GM12878 (cell line): ENCODE data around the gene CRHBP. TPM values are rescaled to one million over a fixed set of nuclear protein-coding genes. Genes with fewer than 3 reads are reported as not detected.

Source experiments
- ATAC-seq: fragments of 200-7000 bp; cut with Tn5 transposase; 3 replicates; pipeline ENCODE4 v1.9.1; 2020; ENCODE audit warnings: mild to moderate bottlenecking, moderate library complexity
- BruUV-seq: library from RNA; stranded (reverse); fragments of 400-500 nt; replicated peaks from 2 replicates; lab custom pipeline; 2021; lab: Mats Ljungman, UMichigan
- CTCF ChIA-PET: fragments of 300-600 bp; sonication (Branson Sonifier 250); formaldehyde crosslinking; extraction: SDS; loops from one replicate; lab custom pipeline; 2021; ENCODE audit warnings: inconsistent platforms; lab: Yijun Ruan, JAX
- POLR2A ChIA-PET: fragments of 350-600 bp; formaldehyde crosslinking; extraction: SDS; loops from one replicate; lab custom pipeline; 2021; ENCODE audit warnings: inconsistent platforms; lab: Charles Lee
- RAD21 ChIA-PET: fragments of 300-600 bp; sonication (Branson Sonifier 250); formaldehyde crosslinking; loops from one replicate; lab custom pipeline; 2023; ENCODE audit warnings: antibody characterized with exemption; ENCODE audit not compliant: unreplicated experiment; lab: Charles Lee
- SMC1A ChIA-PET: fragments of 300-600 bp; sonication (Branson Sonifier 250); formaldehyde crosslinking; loops from one replicate; lab custom pipeline; 2023; ENCODE audit not compliant: unreplicated experiment, uncharacterized antibody; lab: Charles Lee
- DNase-seq: peaks from one replicate; pipeline ENCODE4 v3.0.0-alpha.2; 2011; ENCODE audit warnings: low read depth, low spot score
- FAIRE-seq: peaks from 3 replicates; lab custom pipeline; 2011; peaks lifted over from hg19 to GRCh38; lab: Jason Lieb, UNC
- H2AFZ ChIP-seq: 2 replicates; pipeline ENCODE4 v1.6.0; 2011; ENCODE audit warnings: low read depth, low read length, control low read depth; ENCODE audit not compliant: control insufficient read depth
- H3K27ac ChIP-seq: 2 replicates; pipeline ENCODE4 v1.5.1; 2011; ENCODE audit warnings: control low read depth; ENCODE audit not compliant: control insufficient read depth, insufficient read depth
- H3K27me3 ChIP-seq, 2 experiments: replicated peaks in 1 of 2; 2 replicates each; pipeline versions ENCODE4 v1.6.0 to v1.6.1; 2011; ENCODE audit warnings: low read length in 1 of 2; ENCODE audit not compliant: control insufficient read depth in 2 of 2, insufficient read depth in 2 of 2
- H3K36me3 ChIP-seq, 2 experiments: 2 replicates each; pipeline ENCODE4 v1.5.1; 2011; ENCODE audit warnings: low read length in 1 of 2; ENCODE audit not compliant: control insufficient read depth in 2 of 2, insufficient read depth in 2 of 2
- H3K4me1 ChIP-seq: 2 replicates; pipeline ENCODE4 v1.6.1; 2011; ENCODE audit warnings: mild to moderate bottlenecking, low read length, moderate library complexity, mixed read lengths; ENCODE audit not compliant: control insufficient read depth, insufficient read depth
- H3K4me2 ChIP-seq: 2 replicates; pipeline ENCODE4 v1.6.0; 2011; ENCODE audit warnings: control low read depth; ENCODE audit not compliant: control insufficient read depth, insufficient read depth
- H3K4me3 ChIP-seq: fragments of 200-600 bp; sonication (generic); 2 replicates; pipeline ENCODE4 v1.5.1; 2016
- H3K79me2 ChIP-seq: 2 replicates; pipeline ENCODE4 v1.6.0; 2011; ENCODE audit warnings: low read length; ENCODE audit not compliant: control insufficient read depth, insufficient read depth
- H3K9ac ChIP-seq: 2 replicates; pipeline ENCODE4 v1.8.0; 2011; ENCODE audit warnings: low read length, control low read depth, mixed read lengths; ENCODE audit not compliant: control insufficient read depth, insufficient read depth
- H3K9me3 ChIP-seq: replicated peaks from 3 replicates; pipeline ENCODE4 v1.5.1; 2011; ENCODE audit warnings: mild to moderate bottlenecking, low read length; ENCODE audit not compliant: control insufficient read depth, insufficient read depth
- H4K20me1 ChIP-seq: 2 replicates; pipeline ENCODE4 v1.6.0; 2011; ENCODE audit not compliant: control insufficient read depth, insufficient read depth
- BACH1 ChIP-seq: fragments of 450-650 bp; IDR thresholded peaks from 2 replicates; pipeline ENCODE4 v1.6.1; 2017; ENCODE audit warnings: mild to moderate bottlenecking, borderline replicate concordance
- CBFB ChIP-seq: IDR thresholded peaks from 2 replicates; pipeline ENCODE4 v1.6.1; 2016; ENCODE audit warnings: antibody characterized with exemption, low read depth
- CREB1 ChIP-seq: IDR thresholded peaks from 2 replicates; pipeline ENCODE4 v1.6.1; 2012; ENCODE audit warnings: low read depth, mild to moderate bottlenecking, inconsistent platforms
- CREM ChIP-seq: IDR thresholded peaks from 2 replicates; pipeline ENCODE4 v1.6.1; 2014; ENCODE audit warnings: antibody characterized with exemption, low read depth
- E2F4 ChIP-seq: IDR thresholded peaks from 2 replicates; pipeline ENCODE4 v1.6.1; 2012; ENCODE audit warnings: low read depth, low read length, improper control_type of control experiment
- EGR1 ChIP-seq, 2 experiments: IDR thresholded peaks; 1 replicate in 1 of 2; 2 replicates in 1 of 2; pipeline ENCODE4 v1.6.1; 2011 to 2012; ENCODE audit warnings: low read depth in 2 of 2, low read length in 2 of 2, borderline replicate concordance in 1 of 2, mild to moderate bottlenecking in 1 of 2, moderate library complexity in 1 of 2
- FOXK2 ChIP-seq: fragments of 450-650 bp; IDR thresholded peaks from 2 replicates; pipeline ENCODE4 v1.6.1; 2017; ENCODE audit warnings: mild to moderate bottlenecking, moderate library complexity
- GATAD2B ChIP-seq: fragments of 450-650 bp; conservative IDR thresholded peaks from 2 replicates; pipeline ENCODE4 v1.6.1; 2017; ENCODE audit warnings: low read depth, mild to moderate bottlenecking, moderate library complexity
- HDAC2 ChIP-seq: fragments of 200-600 bp; sonication (generic); IDR thresholded peaks from 2 replicates; pipeline ENCODE4 v1.6.1; 2017
- NRF1 ChIP-seq: conservative IDR thresholded peaks from 2 replicates; pipeline ENCODE4 v1.6.1; 2011; ENCODE audit warnings: mild to moderate bottlenecking, low read depth, low read length, improper control_type of control experiment
- PAX5 ChIP-seq: IDR thresholded peaks from 2 replicates; pipeline ENCODE4 v1.6.1; 2011; ENCODE audit warnings: low read depth, low read length, borderline replicate concordance
- RB1 ChIP-seq: fragments of 450-650 bp; formaldehyde crosslinking; IDR thresholded peaks from 2 replicates; pipeline ENCODE4 v1.6.1; 2017; ENCODE audit warnings: mild to moderate bottlenecking, borderline replicate concordance
- RCOR1 ChIP-seq: conservative IDR thresholded peaks from 2 replicates; pipeline ENCODE4 v1.6.1; 2012; ENCODE audit warnings: low read depth, low read length, improper control_type of control experiment
- REST ChIP-seq: IDR thresholded peaks from 2 replicates; pipeline ENCODE4 v1.6.1; 2012; ENCODE audit warnings: mild to moderate bottlenecking, low read depth, low read length
- SMAD5 ChIP-seq: IDR thresholded peaks from 2 replicates; pipeline ENCODE4 v1.6.1; 2016; ENCODE audit warnings: antibody characterized with exemption, low read depth
- SREBF1 ChIP-seq: IDR thresholded peaks from 2 replicates; pipeline ENCODE4 v1.6.1; 2012; ENCODE audit warnings: mild to moderate bottlenecking, low read length
- SUPT20H ChIP-seq: IDR thresholded peaks from 2 replicates; pipeline ENCODE4 v1.6.1; 2011; ENCODE audit warnings: low read depth, mild to moderate bottlenecking, low read length, moderate library complexity, borderline replicate concordance; ENCODE audit not compliant: control insufficient read depth
- USF2 ChIP-seq: IDR thresholded peaks from 2 replicates; pipeline ENCODE4 v1.6.1; 2011; ENCODE audit warnings: low read depth, low read length, improper control_type of control experiment, borderline replicate concordance
- ZNF274 ChIP-seq: IDR thresholded peaks from one replicate; pipeline ENCODE4 v1.8.0; 2011; ENCODE audit not compliant: insufficient read length, insufficient read depth
- ZZZ3 ChIP-seq: IDR thresholded peaks from 2 replicates; pipeline ENCODE4 v1.6.1; 2011; ENCODE audit warnings: low read depth; ENCODE audit not compliant: control insufficient read depth, insufficient read length
- WGBS: methylation state at CpG from one replicate; pipeline ENCODE4 v1.1.6; 2016; ENCODE audit warnings: low lambda C conversion rate; ENCODE audit not compliant: insufficient replicate concordance, insufficient coverage; ENCODE audit errors: missing lambda C conversion rate; 5-methylcytosine and 5-hydroxymethylcytosine counted together
- in situ Hi-C: fragments of 300-500 bp; cut with MboI; formaldehyde crosslinking; loops from 9 replicates; pipeline ENCODE4 v1.14.3; 2018; ENCODE audit warnings: mixed read lengths
- intact Hi-C: fragments of 100-400 bp; cut with micrococcal nuclease; formaldehyde crosslinking; loops from one replicate; pipeline ENCODE4 v1.14.2; 2022; ENCODE audit not compliant: unreplicated experiment
- polyA plus RNA-seq, 11 experiments: library from polyadenylated mRNA; depleted of rRNA in 4 of 11; unstranded in 6 of 11; stranded (reverse) in 5 of 11; fragments of >200 nt; fragmentation: Nextera tagmentation in 4 of 11; fragmentation: Illumina TruSeq in 1 of 11; extraction: Ambion mirVana in 4 of 11; extraction: Trizol in 1 of 11; gene quantifications; 1 replicate in 1 of 11; 2 replicates in 10 of 11; pipeline versions ENCODE4 v1.2.1 to v1.2.3, GENCODE V29; 2011 to 2016; ENCODE audit warnings: inconsistent platforms in 2 of 11, missing spikeins in 2 of 11, low read depth in 1 of 11
- total RNA-seq, 4 experiments: library from RNA; depleted of rRNA in 3 of 4; stranded (reverse); fragments of >200 nt in 3 of 4; fragmentation: Illumina TruSeq in 1 of 4; extraction: Trizol in 1 of 4; gene quantifications; 2 replicates each; pipeline versions ENCODE4 v1.2.1 to v1.2.3, GENCODE V29; 2013 to 2021

CRHBP gene
- total and polyA plus RNA-seq, 10 of the 15 experiments (the other 5 are each of a cell fraction or from before 2014, with no cell fraction given) = 0.04 to 0.32 TPM; not detected in 8

- TF ChIP-seq EGR1 (IDR thresholded peaks at IDR 0.05; ENCODE audit: borderline replicate concordance in 1 of 2, low read depth in 2 of 2, low read length in 2 of 2) (no peak), RCOR1 (no peak), NRF1 (no peak)
- TF ChIP-seq, all 136 proteins: peak for 0
These were observed 57.4 kb downstream of the CRHBP start (continued) for GRCh38 chr5:77010243-77010642.

- TF ChIP-seq RCOR1 (no peak), USF2 (no peak), ZZZ3 (no peak), ZNF274 (no peak), CREB1 (no peak), SUPT20H (no peak), REST (no peak), BACH1 (no peak), EGR1 (IDR thresholded peaks at IDR 0.05; ENCODE audit: borderline replicate concordance in 1 of 2, low read depth in 2 of 2, low read length in 2 of 2) (no peak), CBFB (no peak), FOXK2 (no peak), GATAD2B (no peak), SREBF1 (no peak), SMAD5 (no peak), PAX5 (no peak), CREM (no peak), E2F4 (no peak), RB1 (no peak), HDAC2 (no peak)
- intact Hi-C loops = no loop called here
- no peak for DNase-seq
- Histone ChIP-seq H3K27ac (no peak overlapping the region), H2AFZ (no peak overlapping the region), H4K20me1 (no peaks in the 10 kb centered on the region), H3K9ac (no peak overlapping the region), H3K4me1 (no peaks in the 10 kb centered on the region), H3K27me3 (no peaks in the 10 kb centered on the region; a peak in 1 of 4 replicates), H3K9me3 (no peaks in the 10 kb centered on the region), H3K36me3 (no peaks in the 10 kb centered on the region), H3K4me2 (no peak overlapping the region), H3K79me2 (no peaks in the 10 kb centered on the region), H3K4me3 (no peak overlapping the region)
- ATAC-seq = no peak
- POLR2A ChIA-PET = interaction anchor here (0.6 kb wide), 1 partner anchor 14 kb away, joined by 3 read pairs; no protein-coding TSS in a partner anchor
- RAD21 ChIA-PET = no interaction called here
- SMC1A ChIA-PET = no interaction called here
- CTCF ChIA-PET = interaction anchor here (0.7 kb wide), 2 partner anchors 48 to 189 kb away, joined by 3 read pairs; no protein-coding TSS in a partner anchor
- BruUV-seq = no TSS peak
- in situ Hi-C loops = no loop called here
- WGBS = 99% methylated on average over 5 of the region's 5 CpGs
- no peak for FAIRE-seq
These were observed 58.7 kb downstream of the CRHBP start for GRCh38 chr5:77011498-77011897.
